CD4-positive, alpha-beta T cell treated with Interleukin-4 for 4 hours (primary cell): ENCODE data around the gene PRDM16.

Source experiments
- DNase-seq: peaks from one replicate; pipeline ENCODE4 v3.0.0-alpha.2; 2020

The PRDM16 gene

DNA sequence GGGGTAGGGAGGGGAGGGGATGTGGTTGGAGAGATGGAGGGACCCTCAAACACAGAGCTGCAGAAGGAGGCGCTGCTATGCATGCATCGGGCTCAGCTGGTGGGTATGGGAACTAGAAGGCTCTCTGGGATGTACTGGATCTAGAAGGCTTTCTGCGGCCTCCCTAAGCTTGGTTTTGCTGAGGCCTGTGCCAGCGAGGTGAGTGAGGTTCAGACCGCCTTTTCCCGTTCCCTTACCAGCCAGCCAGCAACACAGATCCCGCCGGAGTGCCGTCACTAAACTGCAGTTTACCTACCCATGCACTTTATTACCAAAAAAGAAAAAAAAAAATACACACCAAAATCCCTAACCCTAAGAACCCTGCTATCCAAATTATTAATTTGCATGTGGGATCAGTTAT, 180.2 kb downstream of the PRDM16 start:
- no peak for DNase-seq

DNA sequence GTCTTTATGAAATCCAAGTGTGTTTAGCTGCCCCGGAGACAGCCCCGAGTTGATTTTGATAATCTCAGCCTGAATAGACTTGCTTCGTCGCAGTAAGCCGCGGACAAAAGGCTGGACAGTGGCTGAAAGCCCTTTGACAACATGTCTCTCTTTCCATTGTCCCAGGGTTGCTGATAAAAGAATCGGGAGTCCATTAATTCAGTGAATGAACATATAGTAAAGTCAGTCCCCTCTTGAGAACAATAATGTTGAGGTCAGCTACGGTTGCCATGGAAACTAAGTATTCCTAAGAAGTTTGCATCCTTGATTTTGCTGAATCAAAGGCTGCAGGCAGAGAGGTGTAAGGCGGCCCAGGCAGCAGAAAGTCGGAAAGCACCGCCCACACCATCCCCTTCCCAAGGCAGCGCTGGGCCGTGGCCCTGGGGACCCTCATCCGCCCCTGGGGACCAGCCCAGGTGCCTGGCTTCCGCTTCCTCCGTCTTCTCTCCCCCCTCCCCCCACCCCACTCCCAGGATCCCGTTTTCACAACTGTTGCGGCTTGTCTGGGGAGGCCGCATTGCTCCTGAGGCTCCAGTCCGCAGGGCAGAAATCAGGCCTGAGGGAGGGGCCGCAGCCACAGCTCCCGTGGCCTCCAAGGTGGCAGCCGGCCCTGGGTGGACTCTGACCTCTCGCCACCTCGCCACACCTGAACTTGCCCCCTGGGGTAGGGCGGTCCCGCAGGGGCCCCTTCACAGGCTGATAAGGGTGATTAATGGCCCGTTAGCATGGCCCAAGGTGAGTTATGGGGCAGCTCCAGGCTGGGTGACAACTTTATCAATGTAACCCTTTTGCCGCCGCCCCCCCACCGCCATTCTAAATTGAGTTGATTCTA, 180.9 kb downstream of the PRDM16 start:
- DNase-seq = no peak

DNA sequence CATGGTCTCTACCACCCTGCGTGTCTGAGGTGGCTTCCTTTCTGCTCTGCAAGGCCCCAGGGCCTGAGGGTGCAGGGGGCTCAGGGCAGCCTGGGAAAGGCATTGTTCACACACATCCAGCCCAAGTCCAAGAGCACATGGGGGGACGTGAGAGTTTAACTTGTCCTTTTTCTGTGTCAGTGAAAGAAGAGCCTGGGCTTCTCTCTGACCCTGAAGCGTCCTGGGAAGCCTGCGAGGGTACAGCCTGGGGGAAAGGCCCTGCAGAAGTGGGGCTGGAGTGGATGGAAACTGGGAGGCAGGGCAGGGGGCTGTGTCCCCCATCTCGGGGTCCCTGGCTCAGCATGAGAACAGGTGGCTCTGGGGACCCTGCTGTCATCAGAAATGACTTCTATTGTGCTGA, 181.6 kb downstream of the PRDM16 start:
- DNase-seq = no peak

DNA sequence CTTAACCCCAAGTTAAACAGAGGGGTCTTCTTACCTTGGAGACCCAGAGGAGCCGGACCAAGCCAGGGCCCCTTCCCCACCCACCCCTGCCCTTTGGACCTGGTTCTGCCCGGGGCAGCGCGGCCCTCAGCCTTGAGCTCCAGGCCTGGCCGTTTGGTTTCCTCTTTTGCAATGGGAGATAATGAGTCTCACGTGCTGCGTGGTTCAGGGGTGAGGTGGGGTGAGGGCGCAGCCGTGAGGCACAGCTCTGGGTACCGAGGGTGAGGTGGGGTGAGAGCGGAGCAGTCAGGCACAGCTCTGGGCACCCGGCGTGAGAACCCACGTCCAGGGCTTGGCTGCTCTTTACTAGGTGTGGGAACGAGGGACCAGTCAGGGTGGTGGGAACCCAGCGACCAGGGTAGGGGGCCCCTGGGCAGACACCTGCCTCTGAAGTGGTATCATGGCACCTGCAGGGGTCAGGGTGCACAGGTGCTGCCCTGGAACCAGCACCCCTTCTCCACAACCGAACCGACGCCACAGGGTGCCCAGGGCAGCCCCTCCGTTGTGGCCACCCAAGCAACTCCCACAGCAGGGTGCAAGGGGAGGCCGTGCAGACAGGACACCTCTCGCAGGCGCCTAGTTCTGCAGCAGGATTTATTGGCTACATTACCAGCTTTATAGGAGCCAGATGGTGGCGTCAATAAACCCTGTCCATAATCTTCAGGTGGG, 182.2 kb downstream of the PRDM16 start:
- DNase-seq = no peak

DNA sequence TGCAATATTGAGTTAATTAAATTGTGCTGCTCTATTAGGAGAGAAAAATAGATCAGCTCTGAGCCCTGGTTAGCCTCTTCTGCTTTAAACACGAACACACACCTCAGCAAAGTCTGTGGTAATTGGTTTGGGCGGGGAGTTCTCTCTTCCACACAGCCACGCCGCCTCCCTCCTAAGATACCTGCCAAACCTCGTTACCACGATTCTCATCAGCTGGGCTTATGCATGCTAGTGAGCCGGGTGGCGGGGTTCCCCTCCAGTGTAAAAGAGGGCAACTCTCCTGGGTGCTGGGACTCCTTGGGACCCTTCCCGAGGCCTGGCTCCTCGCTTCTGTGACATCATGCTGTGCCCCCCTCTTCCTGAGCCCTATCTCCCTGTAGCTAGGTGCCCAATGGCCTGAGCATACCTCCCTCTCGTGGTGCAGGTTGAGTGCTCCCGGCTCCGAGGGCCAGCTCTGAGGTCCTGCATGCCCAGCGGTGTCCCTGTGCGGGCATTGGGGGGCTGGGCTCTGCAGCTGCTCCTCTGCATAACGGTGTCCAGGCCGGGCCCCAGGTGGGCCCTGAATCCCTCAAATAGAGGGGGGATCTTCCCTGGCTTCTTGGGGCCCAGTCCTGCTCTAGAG, 182.9 kb downstream of the PRDM16 start:
- no peak for DNase-seq

DNA sequence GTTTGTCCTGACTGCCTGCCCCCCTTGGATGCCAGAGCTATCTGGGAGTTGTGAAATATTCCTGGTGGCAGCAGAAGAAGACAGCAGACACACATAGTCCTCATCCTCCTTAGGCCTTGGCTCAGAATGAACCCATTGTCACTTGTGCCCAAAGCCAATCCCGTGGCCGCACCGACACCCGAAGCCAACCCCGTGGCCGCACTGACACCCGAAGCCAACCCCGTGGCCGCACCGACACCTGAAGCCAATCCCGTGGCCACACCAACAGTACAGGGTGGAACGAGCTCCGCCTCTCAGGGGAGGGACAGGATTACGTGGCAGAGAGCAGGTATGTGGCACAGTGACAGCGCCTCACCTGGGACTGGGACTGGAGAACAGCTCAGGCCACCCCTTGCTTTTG, 186.7 kb downstream of the PRDM16 start:
- DNase-seq = no peak

DNA sequence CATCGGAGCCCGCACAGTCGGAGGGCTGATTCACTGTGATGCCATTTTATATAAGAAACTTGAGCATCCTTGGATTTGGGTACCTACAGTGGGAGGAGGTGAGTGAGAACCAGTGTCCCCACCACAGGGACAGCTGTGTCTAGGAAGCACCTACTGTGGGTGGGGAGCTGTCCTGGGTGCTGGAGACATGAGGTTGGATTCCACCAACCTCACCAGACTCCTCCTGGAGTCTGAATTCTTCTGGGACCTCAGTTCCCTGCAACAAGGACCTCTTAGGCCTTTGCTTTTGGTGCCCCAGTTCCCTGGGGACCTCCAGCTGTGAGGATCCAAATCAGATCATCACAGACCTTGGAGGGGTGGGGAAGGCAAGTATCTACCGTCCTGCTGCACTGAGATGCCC, 188.8 kb downstream of the PRDM16 start:
- no peak for DNase-seq

DNA sequence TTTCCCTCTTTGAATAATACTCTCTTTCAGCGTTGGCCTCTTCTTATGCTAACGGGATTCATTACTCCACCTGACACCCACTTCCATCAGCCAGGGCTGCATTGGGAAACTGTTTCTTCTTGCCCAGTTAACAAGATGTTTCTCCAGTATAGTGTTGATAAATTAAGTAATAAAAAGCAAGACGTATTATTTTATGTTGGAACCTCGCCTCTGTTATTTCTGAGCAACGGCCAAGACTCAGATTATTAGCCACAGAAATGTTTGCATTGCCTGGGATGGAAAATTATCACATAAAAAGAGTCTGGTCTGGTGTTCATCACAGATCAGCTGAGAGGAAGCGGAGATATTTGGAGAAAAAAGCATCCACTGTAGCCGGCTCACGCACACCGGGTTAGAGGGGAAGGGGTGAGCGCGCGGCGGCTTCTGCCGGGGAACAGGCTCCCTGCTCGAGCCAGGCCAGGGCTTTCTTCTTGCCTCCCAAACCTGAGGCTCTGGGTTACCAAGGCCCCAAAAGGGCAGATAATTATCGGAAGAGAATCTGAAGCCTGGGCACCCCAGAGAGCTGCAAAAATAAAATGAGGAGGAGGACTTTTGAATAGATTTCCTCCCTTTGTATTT, 189.5 kb downstream of the PRDM16 start:
- no peak for DNase-seq

DNA sequence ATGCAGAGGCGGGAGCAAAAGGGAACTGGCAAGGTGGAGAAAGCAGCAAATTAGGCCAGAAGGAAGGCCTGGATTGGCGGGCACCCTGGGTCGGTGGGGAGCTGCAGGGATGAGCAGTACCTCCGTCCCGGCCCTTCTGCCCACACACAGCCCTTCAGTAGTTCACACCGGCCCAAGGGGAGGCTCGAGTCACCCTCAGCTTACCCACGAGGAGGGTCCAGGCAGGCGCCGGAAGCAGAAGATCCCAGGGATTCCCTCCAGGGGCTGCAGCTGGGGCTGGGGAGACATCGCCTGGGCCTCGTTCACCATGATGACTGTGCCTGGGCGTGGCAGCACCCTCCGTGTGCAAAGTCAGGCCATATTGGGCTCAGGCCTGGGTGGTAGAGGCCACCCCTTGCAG, 190.0 kb downstream of the PRDM16 start:
- DNase-seq = no peak

DNA sequence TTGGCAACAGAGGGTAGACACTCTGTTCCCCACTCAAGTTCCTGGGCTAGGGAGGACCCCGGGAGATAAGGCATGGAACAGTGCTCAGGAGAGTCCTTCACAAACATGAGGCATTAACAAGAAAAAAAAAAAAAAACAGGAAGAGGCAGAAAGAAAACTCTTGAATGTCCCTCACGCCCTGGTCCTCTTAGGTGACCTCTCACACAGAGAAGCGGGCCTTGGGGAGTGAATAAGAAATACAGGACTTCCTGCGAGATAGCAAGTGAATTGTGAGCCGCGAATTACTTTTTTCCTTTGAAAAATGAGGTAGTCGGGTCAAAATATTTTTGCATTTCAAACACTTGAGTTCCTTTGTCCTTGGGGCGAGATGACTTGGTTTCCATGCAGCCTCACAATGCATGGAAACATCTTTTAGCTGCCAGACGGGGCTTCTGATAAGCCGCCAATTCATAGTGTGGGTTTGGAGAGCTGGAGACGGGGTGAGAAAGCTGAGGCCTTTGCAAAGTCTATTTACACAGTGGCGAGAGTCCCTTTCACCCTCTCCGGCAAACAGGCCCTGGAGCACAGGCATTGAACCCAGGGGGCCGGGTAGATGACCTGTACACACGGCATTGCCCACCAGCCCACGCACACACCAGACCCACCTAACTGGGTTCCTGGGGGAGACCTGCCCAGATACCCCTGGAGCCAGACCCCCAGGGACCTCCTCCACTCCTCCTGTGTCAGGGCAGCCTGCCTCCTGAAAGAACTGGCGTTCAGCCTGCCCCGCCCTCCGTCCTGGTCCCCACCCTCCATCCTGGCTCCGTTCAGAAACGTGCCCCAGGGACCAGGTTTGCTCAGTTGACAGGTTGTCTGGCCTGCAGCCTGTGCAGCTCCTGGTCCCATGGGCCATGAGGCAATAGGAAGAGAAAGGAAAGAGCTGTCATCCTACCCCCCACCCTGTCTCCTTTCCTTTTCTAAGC, 192.3 kb downstream of the PRDM16 start:
- DNase-seq = no peak

DNA sequence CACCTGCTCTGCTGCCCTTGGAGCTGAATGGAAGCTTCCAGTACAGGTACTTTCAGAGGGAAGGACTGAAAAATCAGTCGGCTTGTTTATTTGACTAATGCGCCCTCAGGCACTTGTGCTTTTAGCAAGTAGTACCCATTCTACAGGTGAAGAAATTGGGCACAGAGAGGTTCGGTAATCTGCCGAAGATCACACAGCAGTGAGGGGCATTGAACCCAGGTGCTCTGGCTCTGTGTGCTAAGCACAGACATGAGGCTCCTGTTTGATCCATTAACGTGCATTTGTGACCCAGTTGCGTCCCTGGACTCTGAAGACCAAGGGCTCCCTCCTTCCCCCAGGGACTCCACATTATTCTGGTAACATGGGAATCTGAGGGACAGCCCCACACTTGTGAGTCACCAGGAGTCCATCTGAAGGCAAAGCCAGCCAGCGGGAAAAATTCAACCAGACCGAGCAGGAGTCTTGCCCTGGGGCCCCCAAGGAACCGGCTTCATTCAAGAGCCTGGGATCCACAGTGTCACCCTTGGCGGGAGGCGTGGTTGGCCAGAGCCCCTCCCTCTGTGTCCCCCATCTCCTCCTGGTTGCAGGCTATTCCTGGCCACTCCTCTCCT, 193.1 kb downstream of the PRDM16 start:
- DNase-seq = no peak

DNA sequence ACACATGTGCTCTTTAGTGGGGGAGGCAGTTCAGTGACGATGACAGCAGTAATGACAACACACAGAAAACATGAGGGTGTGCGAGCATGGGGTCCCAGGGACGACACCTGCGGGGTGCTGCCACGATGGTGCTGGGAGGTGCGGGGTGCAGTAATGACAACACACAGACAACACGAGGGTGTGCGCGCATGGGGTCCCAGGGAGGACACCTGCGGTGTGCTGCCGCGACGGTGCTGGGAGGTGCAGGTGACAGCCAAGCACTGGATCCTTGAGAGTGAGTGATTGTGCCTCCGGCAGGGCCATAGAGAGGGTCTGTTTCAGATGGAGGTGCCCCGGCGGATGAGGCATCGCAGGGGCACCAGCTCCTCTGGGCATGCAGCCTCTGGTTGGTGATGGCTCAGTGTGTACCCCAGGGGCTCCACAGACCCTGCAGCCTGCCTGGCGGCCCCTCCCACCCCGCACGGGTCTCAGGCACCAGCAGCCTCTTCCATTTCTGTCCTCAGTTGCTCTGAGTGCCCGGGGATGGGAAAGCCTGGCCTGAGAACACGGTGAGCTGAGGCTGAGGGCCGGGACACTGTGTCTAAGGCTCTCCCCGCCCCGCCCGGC, 193.8 kb downstream of the PRDM16 start:
- DNase-seq = no peak

DNA sequence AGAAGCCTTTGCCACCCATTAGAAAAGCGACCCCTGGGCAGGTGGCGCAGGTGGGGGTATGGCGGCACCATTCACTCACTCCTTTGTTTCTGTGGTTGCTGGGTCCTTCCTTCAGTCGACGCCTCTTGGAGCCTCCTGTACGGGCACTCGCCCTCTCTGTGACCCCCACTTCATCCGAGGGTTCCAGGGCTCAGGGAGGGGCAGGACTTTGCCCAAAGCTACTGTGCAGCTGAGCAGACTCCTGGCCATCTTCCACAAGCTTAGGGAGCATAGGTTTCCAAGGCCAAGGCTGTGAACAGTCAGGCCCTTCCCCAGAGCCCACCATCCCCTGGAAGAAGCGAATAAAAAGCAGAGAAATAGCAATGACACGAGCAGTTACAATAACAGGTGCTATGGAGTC, 194.8 kb downstream of the PRDM16 start:
- no peak for DNase-seq

DNA sequence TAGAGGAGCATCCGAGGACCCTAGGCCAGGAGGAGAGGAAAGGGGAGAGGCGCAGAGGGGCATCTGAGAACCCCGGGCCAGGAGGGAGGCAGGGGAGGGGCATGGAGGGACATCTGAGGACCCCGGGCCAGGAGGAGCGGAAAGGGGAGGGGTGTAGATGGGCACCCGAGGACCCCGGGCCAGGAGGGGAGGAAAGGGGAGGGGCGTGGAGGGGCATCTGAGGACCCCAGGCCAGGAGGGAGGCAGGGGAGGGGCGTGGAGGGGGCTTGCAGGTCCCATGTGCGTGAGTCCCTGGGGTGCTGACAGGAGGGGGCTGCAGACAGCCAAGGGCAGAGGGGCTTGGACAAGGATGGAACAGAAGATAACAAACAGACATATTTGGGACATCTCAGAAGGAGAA, 195.5 kb downstream of the PRDM16 start:
- no peak for DNase-seq

DNA sequence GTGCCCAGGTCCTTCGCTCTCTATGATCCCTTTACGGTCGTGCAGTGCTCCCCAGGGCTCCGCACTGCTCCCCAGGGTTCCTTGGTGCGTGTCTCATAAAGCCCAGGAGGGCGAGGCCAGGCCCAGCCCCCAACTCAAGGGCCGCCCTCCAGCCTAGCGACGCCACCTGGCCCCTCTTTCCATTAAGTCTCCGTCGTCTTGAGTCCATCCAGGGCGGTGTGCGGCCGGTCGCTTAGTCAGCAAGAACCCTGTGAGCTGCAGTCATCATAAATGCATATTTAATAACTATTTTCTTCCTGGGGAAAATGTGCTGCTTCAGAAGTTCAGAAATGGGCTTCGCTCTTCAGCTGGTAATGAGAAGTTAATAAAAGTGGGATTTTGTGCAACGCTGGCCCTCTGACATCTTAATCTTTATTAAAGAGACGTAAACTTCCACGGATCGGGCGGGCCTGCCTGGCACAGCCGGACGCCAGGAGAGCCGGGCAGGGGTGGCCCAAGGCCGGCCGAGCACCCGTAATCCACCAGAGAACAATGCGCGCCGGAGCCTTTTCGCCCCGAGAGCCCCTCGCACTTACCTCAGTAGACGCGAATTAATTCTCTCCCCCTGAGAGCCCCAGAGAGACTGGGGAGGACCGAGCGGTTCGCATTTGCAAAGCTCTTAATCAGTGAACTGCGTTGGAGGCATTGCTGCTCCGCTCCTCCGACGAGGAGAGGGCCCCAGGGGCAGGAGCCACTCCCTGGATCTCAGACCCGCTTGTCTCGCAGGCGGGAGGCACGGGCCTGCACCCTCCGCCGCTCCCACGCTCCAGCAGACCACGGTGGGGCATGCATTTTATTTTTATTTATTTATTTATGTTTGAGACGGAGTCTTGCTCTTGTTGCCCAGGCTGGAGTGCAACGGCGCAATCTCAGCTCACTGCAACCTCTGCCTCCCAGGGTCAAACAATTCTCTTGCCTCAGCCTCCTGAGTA, 197.1 kb downstream of the PRDM16 start:
- no peak for DNase-seq

DNA sequence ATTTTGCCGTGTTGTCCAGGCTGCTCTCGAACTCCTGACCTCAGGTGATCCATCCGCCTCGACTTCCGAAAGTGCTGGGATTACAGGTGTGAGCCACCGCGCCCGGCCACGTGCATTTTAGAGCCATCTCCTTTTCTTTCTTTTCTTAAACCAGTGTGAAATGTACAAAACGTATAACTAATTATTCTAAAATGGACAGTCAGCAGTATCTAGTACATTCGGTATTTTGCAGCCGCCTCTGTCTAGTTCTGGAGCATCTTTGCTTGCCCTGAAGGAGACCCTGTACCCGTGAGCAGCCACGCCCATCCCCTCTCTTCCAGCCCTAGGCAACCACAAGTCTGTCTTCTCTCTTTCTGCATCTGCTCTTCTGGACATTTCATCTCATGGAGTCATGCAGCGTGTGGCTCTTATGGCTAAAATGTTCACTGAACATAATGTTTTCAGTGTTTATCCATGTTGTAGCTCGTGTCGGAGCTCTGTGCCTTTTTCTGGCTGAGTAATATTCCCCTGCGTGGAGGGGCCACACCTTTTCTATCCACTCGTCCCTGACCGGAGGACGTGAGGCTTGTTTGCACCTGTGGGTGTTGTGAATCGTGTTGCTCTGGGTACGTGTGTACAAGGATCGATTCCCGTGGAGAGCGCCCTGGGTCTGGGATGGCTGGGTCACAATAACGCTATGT, 198.0 kb downstream of the PRDM16 start:
- no peak for DNase-seq

DNA sequence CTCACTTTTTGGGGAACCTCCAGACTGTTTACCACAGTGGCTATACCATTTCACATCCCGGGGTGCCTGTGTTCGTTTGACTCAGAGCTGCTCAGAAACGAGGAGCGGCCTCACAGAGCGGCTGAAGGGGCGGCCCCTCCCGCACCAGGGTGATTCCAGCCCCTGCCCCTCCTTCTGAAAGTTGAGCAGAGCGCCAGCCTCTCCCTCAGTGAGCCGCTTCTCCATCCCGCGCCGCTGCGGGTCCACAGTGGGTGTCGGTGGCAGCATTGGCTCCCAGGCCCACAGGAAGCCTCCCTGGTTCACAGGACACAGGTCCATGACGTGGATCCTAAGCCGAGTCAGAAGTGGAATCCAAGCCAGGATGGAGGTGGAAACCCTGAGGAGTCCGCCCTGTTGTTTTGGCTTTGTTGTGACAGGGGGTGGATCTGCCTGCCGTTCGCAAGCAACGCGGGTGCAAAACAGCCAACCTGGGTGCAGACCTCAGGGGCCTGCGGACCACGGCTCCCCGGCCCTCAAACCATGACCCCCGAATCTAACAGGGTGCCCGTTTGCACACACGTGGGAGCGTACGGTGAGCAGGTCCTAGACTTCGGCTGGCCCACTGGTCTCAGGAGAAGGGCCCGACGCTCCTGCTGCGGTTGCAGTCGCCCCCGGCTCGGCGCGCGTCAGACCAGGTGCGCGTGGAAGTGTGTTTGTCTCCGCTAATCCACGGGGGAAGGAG, 198.7 kb downstream of the PRDM16 start:
- DNase-seq = no peak

DNA sequence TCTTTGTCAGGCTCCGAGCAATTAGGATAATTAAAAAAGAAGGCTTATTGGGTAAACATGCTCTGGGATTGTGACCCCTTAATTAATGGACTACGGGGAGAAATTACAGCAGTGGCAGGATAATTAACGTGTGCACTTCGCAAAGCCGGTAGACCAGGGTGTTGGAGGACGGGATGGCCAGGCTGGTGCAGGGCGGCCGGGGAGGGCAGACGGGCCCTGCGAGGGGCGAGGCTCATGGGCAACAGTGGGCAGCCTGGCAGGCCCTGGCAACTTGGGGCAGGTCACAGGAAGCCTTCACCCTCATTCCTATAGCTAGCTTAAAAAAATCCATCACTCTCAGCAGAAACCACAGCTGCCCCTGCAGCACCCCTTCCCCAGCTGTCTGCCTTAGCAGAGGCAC, 199.3 kb downstream of the PRDM16 start:
- no peak for DNase-seq
